Neural progenitor cell (in vitro differentiated cells): ENCODE results near the gene SERPINB10. TPM values are rescaled to one million over a fixed set of nuclear protein-coding genes. Genes with fewer than 3 reads are reported as not detected.

Experiments used
- DNase-seq: peaks from one replicate; pipeline ENCODE4 v3.0.0-alpha.2; 2016; ENCODE audit warnings: low spot score
- H2AFZ ChIP-seq: fragments of 200-600 bp; sonication (generic); replicated peaks from 2 replicates; pipeline ENCODE4 v1.6.1; 2016; ENCODE audit warnings: antibody characterized with exemption
- H3F3A ChIP-seq: fragments of 200-600 bp; sonication (generic); 2 replicates; pipeline ENCODE4 v1.6.1; 2016; ENCODE audit warnings: antibody characterized with exemption, low read depth
- H3K27ac ChIP-seq: fragments of 200-600 bp; sonication (generic); 2 replicates; pipeline ENCODE4 v1.5.1; 2016; ENCODE audit warnings: mild to moderate bottlenecking
- H3K27me3 ChIP-seq: fragments of 200-600 bp; sonication (generic); 2 replicates; pipeline ENCODE4 v1.6.1; 2016; ENCODE audit warnings: mild to moderate bottlenecking, moderate library complexity
- H3K36me3 ChIP-seq: fragments of 200-600 bp; sonication (generic); 2 replicates; pipeline ENCODE4 v1.5.1; 2016
- H3K4me1 ChIP-seq: fragments of 200-600 bp; sonication (generic); 2 replicates; pipeline ENCODE4 v1.6.1; 2016; ENCODE audit warnings: mixed run types
- H3K4me2 ChIP-seq: fragments of 200-600 bp; sonication (generic); 2 replicates; pipeline ENCODE4 v1.6.1; 2016
- H3K4me3 ChIP-seq: fragments of 200-600 bp; sonication (generic); 2 replicates; pipeline ENCODE4 v1.5.1; 2016
- H3K79me2 ChIP-seq: fragments of 200-600 bp; sonication (generic); 2 replicates; pipeline ENCODE4 v1.6.1; 2016; ENCODE audit warnings: low read depth
- H3K9ac ChIP-seq: fragments of 200-600 bp; sonication (generic); 2 replicates; pipeline ENCODE4 v1.6.1; 2016
- H3K9me3 ChIP-seq: fragments of 200-600 bp; sonication (generic); 2 replicates; pipeline ENCODE4 v1.5.1; 2016; ENCODE audit warnings: low read depth
- H4K20me1 ChIP-seq: fragments of 200-600 bp; sonication (generic); 2 replicates; pipeline ENCODE4 v1.6.1; 2016; ENCODE audit warnings: low read depth
- H3K27ac Mint-ChIP-seq: 3 replicates; pipeline ENCODE4 v1.8.0; 2021; ENCODE audit warnings: mixed read lengths
- H3K27me3 Mint-ChIP-seq: 2 replicates; pipeline ENCODE4 v1.8.0; 2022; ENCODE audit warnings: low read depth, mild to moderate bottlenecking, inconsistent platforms, moderate library complexity, mixed read lengths; ENCODE audit not compliant: insufficient read depth
- H3K36me3 Mint-ChIP-seq: 3 replicates; pipeline ENCODE4 v1.8.0; 2021; ENCODE audit warnings: mixed read lengths
- H3K4me1 Mint-ChIP-seq: 3 replicates; pipeline ENCODE4 v1.8.0; 2021; ENCODE audit warnings: mixed read lengths
- H3K4me3 Mint-ChIP-seq: 3 replicates; pipeline ENCODE4 v1.8.0; 2021; ENCODE audit warnings: mild to moderate bottlenecking, moderate library complexity, mixed read lengths
- H3K9me3 Mint-ChIP-seq: 3 replicates; pipeline ENCODE4 v1.8.0; 2020; ENCODE audit warnings: mixed read lengths
- CTCF ChIP-seq: fragments of 200-600 bp; sonication (generic); IDR thresholded peaks from 2 replicates; pipeline ENCODE4 v1.5.1; 2017; ENCODE audit warnings: antibody characterized with exemption, mild to moderate bottlenecking
- EZH2 ChIP-seq: fragments of 200-600 bp; sonication (generic); IDR thresholded peaks from 2 replicates; pipeline ENCODE4 v1.6.1; 2017; ENCODE audit warnings: antibody characterized with exemption, mild to moderate bottlenecking, moderate library complexity
- EZH2phosphoT487 ChIP-seq: fragments of 200-600 bp; sonication (generic); IDR thresholded peaks from 2 replicates; pipeline ENCODE4 v1.6.1; 2017; ENCODE audit warnings: antibody characterized with exemption
- total RNA-seq: library from RNA; depleted of rRNA; stranded (reverse); fragments of >200 nt; gene quantifications from 2 replicates; pipeline ENCODE4 v1.2.3, GENCODE V29; 2015; ENCODE audit warnings: low replicate concordance

SERPINB10 gene
- total RNA-seq = not detected in 2 replicates

DNA sequence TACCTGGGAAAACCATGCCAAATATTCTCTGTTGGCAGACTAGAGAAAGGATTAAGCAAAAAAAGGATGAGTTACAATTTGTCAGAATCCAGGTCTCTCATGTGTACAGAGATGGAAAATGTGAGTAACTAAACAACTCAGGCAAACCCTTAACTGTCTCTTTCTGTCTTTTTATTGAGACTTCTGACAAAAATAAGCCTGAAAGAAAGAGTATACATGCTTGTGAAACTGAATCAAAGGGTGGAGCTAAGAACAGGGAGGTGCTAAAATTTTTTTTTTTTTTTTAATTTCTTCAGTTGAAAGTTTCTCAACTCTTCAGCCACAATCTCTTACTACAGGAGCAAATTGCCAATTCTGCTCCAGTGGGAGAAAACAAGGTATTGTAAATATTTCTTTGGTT is at the start of gene SERPINB10:
Gene SERPINB10, plus strand, starts transcription at position 295 of the 400 bp plus-strand sequence. CDS start 7,553 bp downstream, outside the sequence.
- Histone ChIP-seq H3K9me3 (no peaks in the 10 kb centered on the region), H3K4me2 (no peak within 1 kb of the TSS), H3K4me3 (no peak within 1 kb of the TSS), H3K27me3 (no peaks in the 10 kb centered on the region), H2AFZ (no peak within 1 kb of the TSS), H3K9ac (no peak within 1 kb of the TSS), H3F3A (no peaks in the 10 kb centered on the region), H4K20me1 (no peaks in the 10 kb centered on the region), H3K79me2 (no peaks in the 10 kb centered on the region), H3K4me1 (no peaks in the 10 kb centered on the region), H3K27ac (no peak within 1 kb of the TSS), H3K36me3 (no peaks in the 10 kb centered on the region)
- no peaks in the 10 kb centered on the region for H3K9me3 Mint-ChIP-seq
- TF ChIP-seq EZH2 (no peak), EZH2phosphoT487 (no peak), CTCF (no peak)
- H3K36me3 Mint-ChIP-seq = no peaks in the 10 kb centered on the region
- no peak within 1 kb of the TSS for H3K27ac Mint-ChIP-seq
- no peaks in the 10 kb centered on the region for H3K4me1 Mint-ChIP-seq
- no peak within 1 kb of the TSS for H3K4me3 Mint-ChIP-seq
- no peaks in the 10 kb centered on the region for H3K27me3 Mint-ChIP-seq
- no peak for DNase-seq

- Histone ChIP-seq H2AFZ (no peak overlapping the region), H3F3A (no peaks in the 10 kb centered on the region), H3K9me3 (no peaks in the 10 kb centered on the region), H3K4me3 (no peak overlapping the region), H4K20me1 (no peaks in the 10 kb centered on the region), H3K27me3 (no peaks in the 10 kb centered on the region), H3K27ac (no peak overlapping the region), H3K4me1 (no peaks in the 10 kb centered on the region), H3K9ac (no peak overlapping the region), H3K4me2 (no peak overlapping the region), H3K79me2 (no peaks in the 10 kb centered on the region), H3K36me3 (no peaks in the 10 kb centered on the region)
- TF ChIP-seq EZH2 (no peak), CTCF (no peak)
- H3K4me3 Mint-ChIP-seq = no peak overlapping the region
- H3K27me3 Mint-ChIP-seq = no peaks in the 10 kb centered on the region
- H3K9me3 Mint-ChIP-seq = peaks cover 4% of the 10 kb centered on the region
- no peak for DNase-seq
- H3K4me1 Mint-ChIP-seq = no peaks in the 10 kb centered on the region
- H3K36me3 Mint-ChIP-seq = no peaks in the 10 kb centered on the region
- H3K27ac Mint-ChIP-seq = no peak overlapping the region
These were observed 49.3 kb upstream of the SERPINB10 start for GRCh38 chr18:63858456-63858855.

DNA sequence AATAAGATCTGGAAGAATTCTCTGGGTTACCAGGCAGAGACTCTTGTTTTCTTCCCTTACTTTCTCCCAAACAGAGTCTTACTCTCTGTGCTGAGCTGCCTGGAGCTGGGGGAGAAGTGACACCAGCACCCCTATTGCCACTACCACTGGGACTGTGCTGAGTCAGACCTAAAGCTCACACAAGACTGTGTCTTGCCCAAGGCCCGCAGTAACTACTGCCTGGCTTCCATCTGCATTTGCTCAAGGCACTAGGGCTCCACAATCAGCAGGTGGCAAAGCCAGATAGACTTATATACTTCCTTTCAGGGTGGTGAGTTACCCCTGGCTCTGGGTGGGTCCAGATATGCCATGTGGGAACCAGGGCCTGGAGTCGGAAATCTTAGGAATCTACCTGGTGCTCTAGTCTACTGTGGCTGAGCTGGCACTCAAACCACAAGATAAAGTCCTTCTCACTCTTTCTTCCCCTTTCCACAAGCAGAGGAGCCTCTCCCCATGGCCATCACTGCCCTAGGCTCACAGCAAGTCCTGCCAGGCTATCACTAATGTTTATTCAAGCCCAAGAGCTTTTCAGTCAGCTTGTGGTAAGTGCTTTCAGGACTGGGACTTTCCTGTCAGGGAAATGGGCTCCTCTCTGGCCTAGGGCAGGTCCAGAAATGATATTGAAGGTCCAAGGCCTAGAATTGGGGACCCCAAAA is 47.8 kb upstream of the SERPINB10 start:
- no peaks in the 10 kb centered on the region for H3K27me3 Mint-ChIP-seq
- H3K9me3 ChIP-seq = no peaks in the 10 kb centered on the region
- H3K4me1 ChIP-seq = no peaks in the 10 kb centered on the region
- no peak overlapping the region for H2AFZ ChIP-seq
- H3K79me2 ChIP-seq = no peaks in the 10 kb centered on the region
- no peaks in the 10 kb centered on the region for H3K36me3 ChIP-seq
- H3K27ac ChIP-seq = no peak overlapping the region
- H3K4me1 Mint-ChIP-seq = no peaks in the 10 kb centered on the region
- no peak overlapping the region for H3K4me3 Mint-ChIP-seq
- no peaks in the 10 kb centered on the region for H3F3A ChIP-seq
- no peaks in the 10 kb centered on the region for H3K36me3 Mint-ChIP-seq
- no peak for DNase-seq
- no peak overlapping the region for H3K9ac ChIP-seq
- no peak overlapping the region for H3K4me3 ChIP-seq
- no peak overlapping the region for H3K4me2 ChIP-seq
- no peaks in the 10 kb centered on the region for H4K20me1 ChIP-seq
- no peak for TF ChIP-seq CTCF
- no peak for TF ChIP-seq EZH2
- TF ChIP-seq EZH2phosphoT487 = no peak
- H3K27ac Mint-ChIP-seq = no peak overlapping the region
- H3K9me3 Mint-ChIP-seq = peaks cover 4% of the 10 kb centered on the region
- no peaks in the 10 kb centered on the region for H3K27me3 ChIP-seq
